SKM-1 (cell line): Measurements from ENCODE around the gene BCR.
"Not testable (repeated sequence)": the region's sequence is repeated elsewhere in the genome, so short reads cannot be mapped to it uniquely, and the experiment has no call there.

Source experiments
- DNase-seq: peaks from one replicate; lab custom pipeline; 2025; ENCODE audit not compliant: unreplicated experiment; lab: John Stamatoyannopoulos, UW

Gene BCR

GRCh38 chr22:23361676-23362075 is 181.4 kb downstream of the BCR start:
- DNase-seq, result no peak

GRCh38 chr22:23363683-23364082 is 183.4 kb downstream of the BCR start:
- no peak for DNase-seq

DNA sequence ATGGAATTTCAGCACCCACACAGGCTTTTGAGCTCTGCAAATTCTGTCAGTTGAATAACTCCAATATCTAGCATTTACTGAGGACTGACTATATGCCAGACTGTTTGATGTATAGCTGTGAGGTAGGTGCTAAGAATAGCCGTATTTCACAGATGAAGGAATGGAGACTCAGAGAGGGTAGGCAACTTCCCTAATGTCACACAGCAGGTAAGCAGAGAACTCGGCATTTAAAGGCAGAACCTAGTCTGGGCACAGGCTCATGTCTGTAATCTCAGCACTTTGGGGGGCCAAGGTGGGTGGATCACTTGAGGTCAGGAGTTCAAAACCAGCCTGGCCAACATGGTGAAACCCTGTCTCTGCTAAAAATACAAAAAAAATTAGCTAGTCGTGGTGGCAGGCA is 184.1 kb downstream of the BCR start:
- DNase-seq, result no peak

- no peak for DNase-seq
Observed at GRCh38 chr22:23365524-23365923, 185.2 kb downstream of the BCR start.

DNA sequence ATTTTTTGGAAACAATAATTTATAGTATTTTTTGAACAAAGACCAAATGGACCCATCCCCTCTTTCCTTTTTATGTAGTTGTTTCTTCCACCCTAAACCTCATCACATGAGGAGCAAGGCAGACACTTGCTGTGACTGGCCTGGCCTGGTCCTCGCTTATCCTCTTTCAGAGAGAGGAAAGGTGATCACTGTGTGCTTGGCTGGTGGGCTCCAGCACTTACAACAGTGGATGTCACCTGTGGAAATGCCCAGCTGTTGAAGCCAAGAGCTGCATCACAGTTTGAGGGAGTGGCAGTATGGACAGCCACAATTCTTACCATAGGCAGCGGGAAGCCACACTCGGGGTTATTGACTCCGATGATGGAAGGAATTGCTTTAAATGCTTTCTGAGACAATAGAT is 185.7 kb downstream of the BCR start:
- no peak for DNase-seq

GRCh38 chr22:23367196-23367595 is 186.9 kb downstream of the BCR start:
- DNase-seq, result not testable (repeated sequence)
